Stimulated activated CD8-positive, alpha-beta memory T cell treated with anti-CD3 and anti-CD28 coated beads, Interleukin-7, amount 100 ng/mL, for 48 hours (primary cell): ENCODE results near the gene NINL.
"Not testable (repeated sequence)": the region's sequence is repeated elsewhere in the genome, so short reads cannot be mapped to it uniquely, and the experiment has no call there.

Source experiments
- DNase-seq, 2 donors: peaks; one replicate each; pipeline ENCODE4 v3.0.0-alpha.2; 2020; ENCODE audit warnings: low read depth in 1 of 2; ENCODE audit errors: extremely low read depth in 1 of 2

Gene NINL

DNA sequence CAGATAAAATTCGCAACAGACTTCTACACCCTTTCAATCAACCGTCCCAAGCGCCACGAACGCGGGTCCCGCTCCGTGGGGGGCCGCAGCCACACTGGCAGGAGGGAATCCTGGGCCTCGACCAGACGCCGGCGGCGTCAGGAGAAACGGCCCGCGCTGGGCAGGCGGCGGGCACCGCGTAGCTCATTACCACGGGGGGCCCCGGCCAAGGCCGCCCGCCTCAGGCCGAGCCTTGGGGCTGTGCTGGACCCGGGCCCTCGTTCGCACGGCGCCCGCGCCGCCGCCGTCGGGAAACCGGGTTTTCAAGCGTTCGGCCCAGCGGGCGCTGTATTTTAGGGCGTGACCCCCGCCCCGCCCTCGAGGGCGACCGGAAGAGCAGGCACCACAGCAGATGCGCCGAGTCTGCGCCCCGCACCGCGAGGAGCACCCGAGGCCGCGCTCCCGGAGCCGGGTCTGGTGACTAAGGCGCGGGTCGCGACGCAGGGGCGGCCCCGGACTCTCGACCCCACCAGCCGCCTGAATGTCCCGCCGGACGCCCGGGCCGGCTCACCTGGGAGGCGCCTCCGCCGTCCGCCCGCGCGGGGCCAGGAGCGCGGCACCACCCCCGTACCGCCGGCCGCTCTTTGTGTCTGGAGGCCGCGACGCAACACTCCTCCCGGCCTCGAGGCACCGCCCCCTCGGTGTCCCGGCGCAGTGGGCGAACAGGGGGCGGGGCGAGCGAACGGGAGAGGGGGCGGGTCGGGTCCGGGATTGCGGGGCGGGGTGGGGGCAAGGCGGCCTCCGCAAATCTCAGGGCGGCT lies at the start of gene NINL:
NINL (minus strand) TSS at position 627 of the 800 bp plus-strand sequence. CDS start 58,944 bp downstream, outside the sequence.
- DNase-seq: peak in 1 of 2 donors; percentile 21

DNA sequence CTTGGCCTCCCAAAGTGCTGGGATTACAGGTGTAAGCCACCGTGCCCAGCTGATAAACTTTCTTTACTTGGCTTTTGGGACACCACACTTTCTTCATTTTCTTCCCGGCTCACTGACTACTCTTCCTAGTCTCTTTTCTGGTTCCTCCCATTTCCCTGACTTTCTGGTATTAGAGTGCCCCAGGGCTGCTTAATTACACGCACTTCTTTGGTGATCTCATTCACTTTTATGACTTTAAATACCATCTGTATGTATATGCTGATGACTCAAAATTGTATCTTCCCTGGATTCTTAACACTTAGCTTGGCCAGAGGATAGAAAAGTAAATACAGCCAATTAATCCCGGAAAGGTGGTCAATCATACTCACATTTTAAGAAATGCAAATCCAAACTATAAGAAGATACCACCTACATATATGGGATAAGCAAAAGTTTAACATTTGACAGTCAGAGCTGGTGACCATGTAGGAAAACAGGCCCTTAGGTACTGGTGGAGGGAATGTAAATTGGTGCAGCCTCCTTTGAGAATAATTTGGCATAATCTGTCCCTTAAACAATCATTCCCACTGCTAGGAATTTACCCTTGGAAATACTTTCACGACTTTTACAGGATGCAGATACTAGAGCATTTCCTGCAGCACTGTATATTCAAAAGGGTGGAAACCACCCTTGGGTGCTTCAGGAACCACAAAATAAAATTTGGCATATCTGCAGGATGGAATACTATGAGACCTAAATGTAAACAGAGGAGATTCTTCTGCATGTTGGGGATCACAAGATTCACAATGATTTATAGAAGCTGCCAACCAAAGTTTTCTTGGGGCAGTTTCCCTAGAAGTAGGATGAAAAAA lies 47.8 kb upstream of the NINL start:
- DNase-seq: no peak

GRCh38 chr20:25630615-25631014 lies 45.3 kb upstream of the NINL start:
- not testable (repeated sequence) for DNase-seq

DNA sequence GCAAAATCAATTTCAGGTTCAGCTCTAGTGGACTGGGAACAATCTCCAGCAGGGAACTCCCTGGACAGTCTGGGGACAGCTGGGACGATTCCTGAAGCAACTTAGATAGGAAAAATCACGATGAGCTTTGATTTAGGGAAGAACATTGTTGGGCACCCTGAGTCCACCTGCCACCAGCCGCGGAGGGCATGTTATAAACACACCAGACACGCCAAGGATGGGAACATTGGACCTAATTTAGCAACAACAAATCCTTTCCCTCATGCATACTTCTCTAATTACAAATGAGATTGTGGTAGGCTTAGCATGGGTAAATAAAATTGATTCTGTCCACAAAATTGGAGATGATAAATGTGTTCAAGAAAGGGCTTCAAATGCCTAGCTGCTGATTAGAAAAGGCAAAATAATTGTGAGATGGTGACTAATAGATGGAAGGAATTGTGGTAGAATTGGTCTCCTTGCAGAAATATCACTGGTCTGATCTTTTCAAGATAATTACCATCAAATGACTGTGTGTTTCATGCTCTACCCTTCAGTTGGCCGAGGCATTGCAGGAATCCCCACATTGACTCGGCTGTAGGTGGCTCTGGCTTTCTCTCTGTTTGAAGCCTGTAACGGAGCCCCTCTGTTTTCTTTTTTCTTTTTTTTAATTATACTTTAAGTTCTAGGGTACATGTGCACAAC lies 44.6 kb upstream of the NINL start:
- no peak for DNase-seq

- no peak for DNase-seq
Observed at GRCh38 chr20:25626779-25627178, 41.4 kb upstream of the NINL start.

DNA sequence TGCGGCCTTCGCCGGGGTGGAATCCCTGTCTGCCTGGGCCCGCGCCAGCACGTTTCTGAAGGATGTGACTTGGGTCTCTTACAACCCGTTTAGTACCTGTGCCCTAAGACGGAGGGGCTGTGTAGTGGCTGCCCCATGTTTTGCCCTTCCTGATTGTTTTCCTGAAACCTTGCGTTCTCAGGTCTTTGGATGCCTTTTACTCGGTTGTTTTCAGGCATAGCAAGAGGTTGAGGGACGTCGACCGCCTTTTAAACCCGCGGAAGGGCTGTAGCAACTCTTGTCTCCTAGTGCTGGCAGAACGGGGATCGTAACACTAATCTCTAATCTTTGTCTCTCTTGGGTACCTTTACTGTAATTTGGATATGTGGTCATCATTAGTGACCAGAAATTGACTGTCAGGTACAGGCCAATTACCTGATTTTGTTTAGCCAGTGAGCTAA lies 39.2 kb upstream of the NINL start:
- DNase-seq: no peak

DNA sequence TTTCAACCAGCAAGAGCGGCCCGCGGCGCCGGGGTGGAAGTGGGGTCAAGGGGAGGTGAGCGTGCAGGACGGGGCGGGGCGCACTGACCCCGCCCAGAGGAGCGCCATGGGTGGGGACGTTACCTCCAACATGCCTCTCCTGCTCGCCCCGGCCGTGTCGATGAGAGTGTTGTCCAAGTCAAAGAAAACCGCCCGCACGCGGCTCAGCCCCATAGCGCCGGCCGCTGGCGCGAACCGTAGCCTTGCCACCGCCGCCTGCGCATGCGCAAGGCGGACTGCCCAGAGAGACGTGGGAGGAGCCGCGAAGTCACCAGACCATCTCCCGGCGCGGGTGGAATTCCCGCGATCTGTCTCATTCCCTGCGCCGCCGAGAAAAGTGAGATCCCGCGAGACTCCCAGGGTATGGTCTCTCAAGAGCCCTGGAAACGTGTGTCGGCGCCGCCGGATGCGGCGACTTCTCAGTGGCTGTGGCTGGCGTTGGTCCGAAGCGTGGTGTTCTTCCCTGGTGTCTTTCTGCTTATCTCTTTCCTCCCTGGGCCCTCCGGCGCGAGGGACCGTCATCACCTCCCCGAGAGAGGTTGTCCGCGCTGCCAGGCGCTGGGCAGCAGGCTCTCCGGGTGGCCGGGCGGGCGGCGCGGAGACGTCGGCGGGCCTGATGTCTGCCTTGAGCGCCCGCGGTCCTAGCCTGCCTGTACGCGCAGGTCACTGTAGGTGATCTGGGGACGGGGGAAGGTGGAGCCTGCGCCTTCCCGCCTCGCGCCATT lies 38.6 kb upstream of the NINL start, which contains the start of gene NANP:
NANP (minus strand) TSS at position 279 of the 764 bp plus-strand sequence; CDS start at position 213, 66 bp downstream.
- DNase-seq: peak; percentile 84 to 88

DNA sequence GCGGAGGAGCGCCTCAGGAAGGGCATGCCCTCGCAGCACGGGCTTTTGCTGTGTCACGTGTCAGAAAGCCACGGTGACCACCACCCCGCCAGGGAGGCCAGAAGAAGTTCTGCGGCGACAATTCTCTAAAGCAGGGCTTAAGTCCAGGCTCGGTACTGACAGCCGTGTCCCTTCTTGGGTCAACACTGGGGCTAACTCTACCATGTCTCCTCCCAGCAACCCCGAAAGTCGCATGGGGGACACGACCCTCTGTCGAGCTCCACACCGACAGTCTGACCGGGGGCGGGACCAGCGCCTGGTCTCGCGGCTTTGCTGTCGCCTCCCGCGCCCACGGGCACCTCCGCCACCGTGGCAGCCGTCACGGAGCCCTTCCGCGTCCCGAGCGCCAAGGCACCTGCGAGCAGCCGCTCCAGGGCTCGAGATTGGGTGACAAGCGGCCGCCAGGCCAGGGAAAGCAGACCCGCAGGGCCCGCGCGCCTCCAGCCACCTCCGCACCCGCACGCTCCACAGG lies 37.9 kb upstream of the NINL start:
- peak in 1 of 2 donors; percentile 25 for DNase-seq

DNA sequence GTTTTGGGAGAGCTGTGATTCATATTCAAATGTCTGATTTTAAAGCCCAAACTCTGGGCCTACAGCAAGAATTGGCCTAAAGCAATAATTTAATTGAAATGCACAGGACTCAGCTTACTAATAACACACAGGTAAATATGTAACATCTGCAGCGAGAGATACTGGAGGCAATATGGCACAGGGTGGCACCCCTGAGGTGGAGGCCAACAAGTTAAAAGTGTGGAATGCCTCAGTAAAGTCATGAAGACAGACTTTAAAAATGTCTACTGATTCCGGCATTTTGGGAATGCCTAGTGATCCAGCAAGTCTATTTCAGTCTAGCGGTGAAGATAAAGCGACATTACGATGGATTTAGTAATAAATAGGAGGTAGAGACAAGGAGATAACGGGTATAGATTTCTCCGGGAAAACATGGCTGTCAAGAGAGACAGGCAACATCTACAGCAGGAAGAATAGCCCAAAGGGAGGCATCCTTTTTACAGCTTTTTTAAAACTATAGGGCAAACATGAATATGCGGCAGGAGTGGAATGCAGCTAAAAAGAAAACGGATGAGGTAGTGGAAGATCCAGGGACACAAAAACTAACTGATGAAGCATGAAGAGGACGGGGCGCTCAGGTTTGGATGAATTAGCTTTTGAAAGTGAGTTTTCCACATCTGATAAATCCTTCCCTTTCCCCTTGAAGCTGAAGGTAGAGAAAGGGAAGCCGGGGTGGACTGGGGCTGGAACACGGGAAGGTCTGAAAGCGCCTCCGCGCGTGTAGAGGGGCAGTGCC lies 37.3 kb upstream of the NINL start:
- no peak for DNase-seq

DNA sequence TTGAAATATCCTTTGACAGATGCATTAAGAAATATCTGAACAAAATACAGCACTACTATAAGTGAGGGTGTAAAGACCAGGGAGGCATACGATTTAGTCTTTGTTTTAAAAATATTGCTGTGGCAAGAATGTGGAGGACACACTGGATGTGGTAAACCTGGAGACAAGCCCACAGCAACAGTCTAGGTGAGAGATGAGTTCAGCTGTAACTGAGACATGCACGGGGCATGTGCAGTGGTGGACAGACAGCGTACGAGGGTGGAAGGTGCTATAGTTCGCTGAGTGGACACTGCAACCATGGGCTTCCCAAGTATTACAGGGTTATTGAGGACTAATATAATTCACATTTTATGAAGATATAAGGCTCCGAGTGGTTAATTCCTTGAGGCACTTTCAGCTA lies 36.7 kb upstream of the NINL start:
- no peak for DNase-seq

DNA sequence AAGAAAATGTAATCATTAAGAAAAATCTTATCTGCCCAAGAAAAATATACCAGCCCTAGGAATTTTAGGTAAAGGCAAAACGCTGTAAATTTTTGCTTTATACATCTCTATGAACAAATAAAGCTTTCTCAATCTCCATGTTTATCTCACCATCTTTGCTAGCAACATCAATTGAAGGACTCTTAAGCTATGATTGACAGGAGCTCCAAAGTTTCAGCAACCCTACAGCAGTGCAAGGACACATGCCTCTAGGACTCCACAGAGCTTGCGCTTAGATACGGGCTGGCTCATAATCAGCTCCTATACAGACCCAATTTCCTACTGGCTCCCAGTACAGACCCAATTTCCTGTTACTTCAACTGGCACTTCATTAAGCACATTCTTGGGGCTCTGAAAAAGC lies 34.2 kb upstream of the NINL start:
- DNase-seq: no peak

- DNase-seq: no peak
Observed at GRCh38 chr20:25608774-25609173, 23.4 kb upstream of the NINL start.

- DNase-seq: no peak
Observed at GRCh38 chr20:25606094-25606695, 20.9 kb upstream of the NINL start.

DNA sequence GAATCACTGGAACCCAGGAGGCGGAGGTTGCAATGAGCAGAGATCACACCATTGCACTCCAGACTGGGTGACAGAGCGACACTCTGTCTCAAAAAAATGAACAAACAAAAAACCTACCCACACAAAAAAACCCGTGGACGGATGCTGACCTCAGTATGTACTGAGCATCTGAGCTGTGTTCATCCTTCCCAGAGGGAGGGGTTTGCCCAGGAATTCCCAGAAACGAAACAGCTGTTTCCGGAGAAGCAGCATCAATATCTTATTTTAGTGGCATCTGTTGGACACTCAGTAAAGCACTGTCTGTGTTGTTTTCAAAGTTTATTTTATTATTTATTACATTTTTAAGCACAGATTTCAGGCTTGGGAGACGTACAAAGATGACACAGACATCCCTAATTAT lies 19.8 kb upstream of the NINL start:
- DNase-seq: no peak

DNA sequence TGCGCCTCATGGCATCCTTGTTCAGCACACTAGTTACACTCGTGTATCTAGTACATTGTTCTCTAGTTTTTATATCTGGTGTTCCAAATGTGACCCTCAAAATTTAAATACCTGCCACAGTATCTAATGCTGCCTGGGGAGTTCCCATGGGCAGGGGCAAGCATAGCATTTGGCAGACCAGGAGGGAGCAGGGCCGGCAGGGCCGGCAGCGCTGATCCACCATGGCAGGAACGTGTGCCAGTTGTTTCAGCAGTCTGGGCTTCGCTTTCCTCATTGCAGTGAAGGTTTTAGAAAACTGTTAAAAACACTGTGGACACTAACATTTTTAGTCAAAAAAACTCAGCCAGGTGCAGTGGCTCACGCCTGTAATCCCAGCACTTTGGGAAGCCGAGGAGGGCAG lies 19.3 kb upstream of the NINL start:
- no peak for DNase-seq

- DNase-seq: not testable (repeated sequence)
Observed at GRCh38 chr20:25602914-25603309, 17.6 kb upstream of the NINL start.

DNA sequence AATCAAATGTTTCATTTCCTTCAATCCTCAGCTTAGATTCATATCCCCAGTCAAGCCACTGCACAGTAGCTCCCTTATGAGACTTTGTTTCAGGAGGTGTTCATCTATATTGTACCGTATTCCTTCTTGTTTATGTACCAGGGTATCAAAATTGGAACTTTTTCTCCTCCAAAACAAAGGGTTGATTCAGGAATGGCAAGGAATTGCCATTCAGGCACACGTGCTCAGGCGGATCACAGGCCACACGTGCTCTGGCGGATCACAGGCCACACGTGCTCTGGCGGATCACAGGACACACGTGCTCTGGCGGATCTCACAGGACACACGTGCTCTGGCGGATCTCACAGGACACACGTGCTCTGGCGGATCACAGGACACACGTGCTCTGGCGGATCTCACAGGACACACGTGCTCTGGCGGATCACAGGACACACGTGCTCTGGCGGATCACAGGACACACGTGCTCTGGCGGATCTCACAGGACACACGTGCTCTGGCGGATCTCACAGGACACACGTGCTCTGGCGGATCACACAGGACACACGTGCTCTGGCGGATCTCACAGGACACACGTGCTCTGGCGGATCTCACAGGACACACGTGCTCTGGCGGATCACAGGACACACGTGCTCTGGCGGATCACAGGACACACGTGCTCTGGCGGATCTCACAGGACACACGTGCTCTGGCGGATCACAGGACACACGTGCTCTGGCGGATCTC lies 17.0 kb upstream of the NINL start:
- DNase-seq: not testable (repeated sequence)

DNA sequence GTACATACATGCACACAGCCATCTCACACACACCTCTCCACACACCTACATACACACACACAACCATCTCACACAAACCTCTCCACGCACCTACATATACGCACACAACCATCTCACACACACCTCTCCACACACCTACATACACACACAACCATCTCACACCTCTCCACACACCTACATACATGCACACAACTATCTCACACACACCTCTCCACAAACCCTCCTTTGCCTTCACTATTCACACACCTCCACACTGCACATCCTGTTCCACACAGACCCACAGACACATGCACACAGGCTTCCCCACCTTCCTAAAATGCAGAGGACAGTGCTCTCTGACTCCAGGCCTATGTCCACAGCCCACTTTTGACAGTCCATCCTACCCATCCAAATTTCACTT lies 16.3 kb upstream of the NINL start:
- DNase-seq: no peak
